Measurements from ENCODE around the gene SP4. TPM values are rescaled to one million over a fixed set of nuclear protein-coding genes. Genes with fewer than 3 reads are reported as not detected.

The SP4 gene
- total RNA-seq, 1 donor from 2014 or later: 8.6 TPM

DNA sequence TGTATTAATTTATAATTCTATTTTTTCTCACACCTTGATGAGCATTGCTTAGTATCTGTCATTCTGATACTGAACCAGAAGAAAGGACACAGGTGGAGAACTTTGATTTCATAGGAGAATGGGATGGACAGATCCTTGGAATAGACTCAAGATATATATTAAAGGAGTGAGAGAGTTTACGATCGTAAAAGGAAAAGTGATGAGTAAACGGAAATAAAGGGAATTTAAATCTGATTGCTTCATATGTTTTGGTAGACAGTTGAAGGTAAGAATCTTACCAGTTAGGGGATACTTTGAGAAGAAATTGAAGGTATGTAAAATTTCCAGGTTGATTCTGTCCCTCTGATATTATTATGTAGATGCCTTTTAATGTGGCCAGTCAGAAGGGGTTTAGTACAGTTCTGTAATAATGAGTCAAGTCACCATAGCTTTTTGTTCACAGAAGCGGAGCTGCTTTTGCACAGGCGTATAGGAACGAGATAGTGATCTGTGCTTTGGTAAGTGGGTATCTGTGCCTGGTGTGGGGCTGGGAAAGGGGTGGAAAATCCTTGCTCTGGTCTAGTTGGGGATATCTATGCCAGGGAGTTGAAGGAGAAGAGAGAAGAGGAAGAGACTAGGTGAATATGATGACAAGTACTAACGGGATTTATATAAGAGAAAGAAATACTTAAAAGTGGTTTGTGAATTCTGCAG lies 15.4 kb downstream of the SP4 start:
- no peaks in the 10 kb centered on the region for H3K27me3 ChIP-seq
- H3K4me1 ChIP-seq: no peaks in the 10 kb centered on the region
- TF ChIP-seq POLR2AphosphoS5 (IDR thresholded peaks at IDR 0.05; ENCODE audit: insufficient read depth in 1 of 2, low read depth in 1 of 2) (no peak), POLR2A (IDR thresholded peaks at IDR 0.05) (no peak), CTCF (IDR thresholded peaks at IDR 0.05) (no peak)
- peaks cover 0 to 3% of the 10 kb centered on the region in 2 donors for H3K36me3 ChIP-seq
- DNase-seq (ENCODE audit: extremely low spot score in 2 of 2): no peak
- no peaks in the 10 kb centered on the region for H3K9me3 ChIP-seq
- H3K27ac ChIP-seq: no peak overlapping the region
- intact Hi-C loops (cut with DNase I): no loop called here
- H3K4me3 ChIP-seq: no peak overlapping the region

GRCh38 chr7:21448974-21449373 lies 21.1 kb downstream of the SP4 start:
- no peaks in the 10 kb centered on the region for H3K27me3 ChIP-seq

GRCh38 chr7:21450076-21450475 lies 22.2 kb downstream of the SP4 start:
- no peaks in the 10 kb centered on the region for H3K27me3 ChIP-seq
- TF ChIP-seq POLR2AphosphoS5 (IDR thresholded peaks at IDR 0.05; ENCODE audit: insufficient read depth in 1 of 2, low read depth in 1 of 2): no peak
- TF ChIP-seq POLR2A (IDR thresholded peaks at IDR 0.05): no peak
- TF ChIP-seq CTCF (IDR thresholded peaks at IDR 0.05): no peak
- intact Hi-C loops (cut with DNase I): no loop called here

More at GRCh38 chr7:21448974-21449373, 21.1 kb downstream of the SP4 start:
- Histone ChIP-seq H3K4me3 (no peak overlapping the region), H3K36me3 (peaks cover 3 to 4% of the 10 kb centered on the region in 2 donors), H3K27ac (no peak overlapping the region), H3K4me1 (no peaks in the 10 kb centered on the region), H3K9me3 (no peaks in the 10 kb centered on the region)
- no peak for TF ChIP-seq POLR2AphosphoS5 (IDR thresholded peaks at IDR 0.05; ENCODE audit: insufficient read depth in 1 of 2, low read depth in 1 of 2)
- no peak for TF ChIP-seq CTCF (IDR thresholded peaks at IDR 0.05)
- TF ChIP-seq POLR2A (IDR thresholded peaks at IDR 0.05): no peak
- intact Hi-C loops (cut with DNase I): no loop called here
- no peak for DNase-seq (ENCODE audit: extremely low spot score in 2 of 2)

DNA sequence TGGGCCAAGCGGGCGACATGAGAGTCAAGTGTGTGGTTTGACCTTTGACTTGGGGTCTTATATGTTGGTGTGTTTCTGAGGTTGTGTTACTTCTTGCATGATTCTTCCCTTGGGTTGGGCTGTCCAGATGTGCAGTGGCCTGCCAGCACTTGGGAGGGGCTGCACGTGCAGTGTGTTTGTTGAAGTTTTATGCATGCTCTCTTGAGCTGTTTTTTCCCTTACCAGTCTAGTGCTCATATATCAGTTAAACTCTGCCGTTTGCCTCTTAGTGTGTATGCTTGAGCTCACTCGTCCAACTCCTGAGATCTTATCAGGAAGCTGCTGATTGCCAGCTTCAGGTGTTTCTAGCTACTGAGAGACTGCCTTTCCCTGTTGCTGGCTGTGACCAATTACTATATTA lies 23.1 kb downstream of the SP4 start:
- H3K4me3 ChIP-seq: no peak overlapping the region
- no peak for DNase-seq (ENCODE audit: extremely low spot score in 2 of 2)
- TF ChIP-seq POLR2AphosphoS5 (IDR thresholded peaks at IDR 0.05; ENCODE audit: insufficient read depth in 1 of 2, low read depth in 1 of 2): no peak
- no peak for TF ChIP-seq POLR2A (IDR thresholded peaks at IDR 0.05)
- no peak for TF ChIP-seq CTCF (IDR thresholded peaks at IDR 0.05)
- no peaks in the 10 kb centered on the region for H3K4me1 ChIP-seq
- peaks cover 0 to 4% of the 10 kb centered on the region in 2 donors for H3K36me3 ChIP-seq
- no peak overlapping the region for H3K27ac ChIP-seq
- H3K9me3 ChIP-seq: no peaks in the 10 kb centered on the region
- no peaks in the 10 kb centered on the region for H3K27me3 ChIP-seq
- intact Hi-C loops (cut with DNase I): no loop called here

More at GRCh38 chr7:21450076-21450475, 22.2 kb downstream of the SP4 start:
- DNase-seq (ENCODE audit: extremely low spot score in 2 of 2): no peak
- H3K9me3 ChIP-seq: no peaks in the 10 kb centered on the region
- no peaks in the 10 kb centered on the region for H3K4me1 ChIP-seq
- H3K36me3 ChIP-seq: peaks cover 1 to 4% of the 10 kb centered on the region in 2 donors
- H3K4me3 ChIP-seq: no peak overlapping the region
- no peak overlapping the region for H3K27ac ChIP-seq

DNA sequence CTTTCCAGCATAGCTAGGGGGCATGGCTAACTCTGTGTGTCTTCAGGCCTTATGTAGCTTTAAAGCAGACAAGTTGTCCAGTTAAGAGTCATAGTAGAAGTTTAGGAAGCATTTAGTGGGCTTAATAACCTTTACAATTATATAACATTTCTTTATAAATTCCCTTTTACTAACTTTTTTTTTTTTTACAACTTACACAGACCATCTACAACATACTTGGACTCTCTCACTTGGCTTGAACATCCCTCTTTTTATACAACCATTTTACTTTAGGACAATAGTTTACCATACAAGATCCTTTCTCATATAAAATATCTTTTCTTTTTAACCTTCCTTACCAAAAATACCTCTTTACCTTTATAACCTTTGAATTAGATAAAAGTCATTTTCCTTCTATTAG lies 26.3 kb downstream of the SP4 start:
- TF ChIP-seq POLR2AphosphoS5 (IDR thresholded peaks at IDR 0.05; ENCODE audit: insufficient read depth in 1 of 2, low read depth in 1 of 2) (no peak), CTCF (IDR thresholded peaks at IDR 0.05) (no peak), POLR2A (IDR thresholded peaks at IDR 0.05) (no peak)
- Histone ChIP-seq H3K9me3 (no peaks in the 10 kb centered on the region), H3K4me3 (no peak overlapping the region), H3K36me3 (no peaks in the 10 kb centered on the region), H3K4me1 (no peaks in the 10 kb centered on the region), H3K27ac (no peak overlapping the region), H3K27me3 (no peaks in the 10 kb centered on the region)
- no peak for DNase-seq (ENCODE audit: extremely low spot score in 2 of 2)
- intact Hi-C loops (cut with DNase I): no loop called here
